GM21786 (cell line): ENCODE data around the gene HCAR1.
"Not testable (repeated sequence)": the region's sequence is repeated elsewhere in the genome, so short reads cannot be mapped to it uniquely, and the experiment has no call there.

Source experiments
- ATAC-seq: cut with Tn5 transposase; IDR thresholded peaks from one replicate; pipeline ENCODE4 v1.9.1; 2021; ENCODE audit not compliant: unreplicated experiment

Gene HCAR1

DNA sequence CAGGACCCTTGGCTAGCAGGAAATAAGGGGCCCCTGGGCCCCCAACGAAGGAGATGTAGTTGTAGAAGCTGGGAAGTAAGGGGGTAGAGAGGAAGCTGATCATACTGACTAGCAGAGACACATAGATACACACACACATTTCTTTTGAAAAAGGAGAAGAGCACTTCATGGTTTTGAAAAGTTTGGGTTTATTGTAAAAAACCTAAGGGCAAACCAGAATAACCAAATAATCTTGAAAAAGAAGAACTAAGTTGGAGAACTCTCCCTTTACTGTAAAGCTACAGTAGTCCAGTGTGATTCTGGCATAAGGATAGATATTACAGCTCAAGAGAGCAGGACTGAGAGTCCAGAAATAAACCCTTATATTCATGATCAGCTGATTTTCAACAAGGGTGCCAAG, 8.3 kb downstream of the HCAR1 start:
- no peak for ATAC-seq

DNA sequence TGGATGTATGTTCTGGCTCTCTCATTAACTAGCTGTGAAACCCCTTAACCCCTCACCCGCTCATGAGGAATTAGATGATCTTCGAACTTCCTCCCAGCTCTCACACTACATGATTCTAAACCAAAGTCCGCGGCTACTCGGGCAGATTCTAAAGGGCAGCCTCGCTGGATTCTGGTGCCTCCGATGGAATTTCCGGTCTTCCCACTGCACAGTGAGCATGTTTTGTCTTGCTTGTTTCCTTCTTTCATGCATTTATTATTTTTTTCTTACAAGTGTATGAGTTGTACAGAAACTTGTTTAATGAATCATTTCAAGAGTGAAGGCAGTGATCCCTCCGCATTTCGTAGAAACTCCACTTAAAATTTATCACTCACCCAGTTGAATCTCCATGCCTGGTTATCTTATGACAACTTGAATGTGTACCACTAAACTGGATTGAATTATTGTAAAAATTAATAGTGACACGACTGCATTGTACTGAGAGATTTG, 9.5 kb downstream of the HCAR1 start:
- ATAC-seq = no peak

DNA sequence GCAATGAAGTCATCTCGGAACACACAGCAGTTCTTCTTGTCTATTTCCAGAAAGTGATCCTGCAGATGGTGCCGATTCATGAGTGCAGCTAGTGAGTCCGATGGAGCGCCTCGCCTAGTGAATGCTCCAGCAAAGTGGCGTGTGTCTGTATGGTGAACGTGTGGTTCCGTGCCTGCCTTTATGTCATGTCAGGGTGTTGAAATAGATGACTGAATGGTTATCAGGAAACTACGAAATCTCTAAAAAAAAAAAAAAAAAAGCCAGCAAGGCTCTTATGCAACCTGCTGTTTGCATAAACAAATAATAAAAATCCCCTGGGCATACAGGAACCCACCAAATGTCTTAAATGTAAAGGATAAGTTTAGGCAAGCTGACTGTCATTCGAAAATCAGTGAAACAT, 14.0 kb downstream of the HCAR1 start, which contains the start of gene HCAR3:
Gene HCAR3, minus strand, starts transcription at position 154 of the 400 bp plus-strand sequence. Its CDS starts 74 bp downstream, at position 80.
- ATAC-seq = not testable (repeated sequence)

DNA sequence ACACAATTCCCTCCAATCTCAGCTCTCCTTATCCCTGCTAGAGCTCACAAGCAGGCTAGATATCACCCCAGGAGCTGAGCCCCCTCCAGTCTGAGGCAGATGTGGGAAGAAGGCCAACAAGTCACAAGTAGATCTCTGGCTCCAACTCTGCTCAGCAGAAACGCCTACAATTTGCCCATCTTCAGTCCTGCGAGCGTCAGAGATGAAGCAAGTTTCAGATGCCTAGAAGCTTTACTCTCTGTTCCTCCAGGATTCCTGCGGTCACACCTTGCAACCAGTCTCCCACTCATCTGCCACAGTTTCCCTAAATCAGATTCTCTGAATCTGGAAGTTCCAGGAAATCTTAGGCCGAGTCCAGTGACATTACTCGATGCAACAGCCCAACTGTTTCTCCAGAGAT, 15.4 kb downstream of the HCAR1 start:
- ATAC-seq = not testable (repeated sequence)

DNA sequence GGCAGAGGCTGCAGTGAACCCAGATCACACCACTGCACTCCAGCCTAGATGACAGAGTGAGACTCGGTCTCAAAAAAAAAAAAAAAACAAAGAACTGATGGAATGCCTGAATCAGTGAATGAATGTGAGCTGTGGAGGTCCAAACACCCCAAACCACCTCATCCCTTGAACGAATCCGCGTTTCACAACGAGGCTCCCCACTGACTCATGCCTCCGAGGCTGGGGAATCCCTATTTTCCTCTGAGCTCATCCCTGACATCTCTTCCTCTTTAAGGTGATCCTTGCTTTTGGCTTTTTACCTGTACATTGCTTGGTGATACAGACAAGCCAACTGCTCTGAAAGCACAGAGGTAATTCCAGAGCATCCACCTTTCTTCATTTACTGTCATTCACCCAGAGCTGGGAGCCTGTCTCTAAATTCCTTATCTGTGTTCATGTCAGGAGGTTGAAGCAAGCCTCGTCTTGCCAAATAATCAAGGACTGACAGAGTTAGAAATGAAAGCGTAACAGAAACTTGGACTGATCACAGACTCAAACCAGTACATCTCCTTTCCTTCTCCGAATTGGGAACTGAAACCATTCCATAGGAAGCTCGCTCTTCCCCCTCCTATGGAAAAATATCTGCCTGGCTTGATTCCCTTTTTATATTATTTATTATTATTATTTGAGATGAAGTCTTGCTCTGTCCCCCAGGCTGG, 17.0 kb downstream of the HCAR1 start:
- not testable (repeated sequence) for ATAC-seq

DNA sequence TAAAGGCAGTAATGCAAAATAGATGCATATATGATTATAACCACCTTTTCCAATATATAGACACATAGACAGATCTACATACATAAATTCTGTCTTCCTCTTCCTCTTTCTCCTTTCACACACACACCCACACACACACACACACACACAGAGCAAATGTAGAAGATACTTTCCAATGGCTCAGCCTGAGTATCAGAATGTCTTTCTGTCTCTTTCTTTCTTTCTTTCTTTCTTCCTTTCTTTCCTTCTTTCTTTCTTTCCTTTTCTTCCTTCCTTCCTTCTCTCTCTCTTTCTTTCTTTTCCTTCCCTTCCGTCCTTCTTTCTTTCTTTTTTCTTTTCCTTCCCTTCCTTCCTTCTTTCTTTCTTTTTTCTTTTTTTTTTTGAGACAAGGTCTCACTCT, 19.4 kb downstream of the HCAR1 start:
- ATAC-seq = not testable (repeated sequence)

DNA sequence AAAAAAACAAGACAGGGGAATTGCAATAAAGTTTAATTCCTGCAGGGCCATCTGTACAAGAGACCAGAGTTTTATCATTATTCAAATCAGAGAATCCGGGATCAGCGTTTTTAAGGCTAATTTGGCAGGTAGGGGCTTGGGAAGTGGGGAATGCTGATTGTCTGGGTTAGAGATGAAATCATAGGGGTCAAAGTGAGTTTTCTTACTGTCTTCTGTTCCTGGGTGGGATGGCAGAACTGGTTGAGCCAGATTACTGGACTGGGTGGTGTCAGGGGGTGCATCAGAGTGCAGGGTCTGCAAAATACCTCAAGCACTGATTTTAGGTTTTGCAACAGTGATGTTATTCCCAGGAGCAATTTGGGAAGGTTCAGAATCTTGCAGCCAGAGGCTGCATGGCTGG, 20.3 kb downstream of the HCAR1 start:
- not testable (repeated sequence) for ATAC-seq

DNA sequence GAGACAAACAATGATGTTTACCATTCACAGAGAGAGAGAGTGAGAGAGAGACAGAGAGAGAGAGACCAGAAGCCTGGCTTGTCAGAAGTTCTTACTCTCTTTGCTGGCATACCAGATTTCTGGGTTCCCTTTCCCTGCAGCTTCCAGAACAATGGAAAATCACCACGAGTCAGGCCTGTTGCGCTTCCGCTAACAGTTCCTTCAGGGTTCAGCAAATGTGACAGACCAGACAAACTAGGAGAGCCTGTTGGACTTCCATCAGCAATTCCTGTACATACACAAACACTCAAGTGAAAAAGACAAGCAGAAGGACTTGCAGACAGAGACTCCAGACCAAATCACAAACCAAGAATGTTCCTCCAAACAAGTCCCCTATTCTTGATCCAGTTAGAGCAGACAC, 21.4 kb downstream of the HCAR1 start:
- ATAC-seq = not testable (repeated sequence)

DNA sequence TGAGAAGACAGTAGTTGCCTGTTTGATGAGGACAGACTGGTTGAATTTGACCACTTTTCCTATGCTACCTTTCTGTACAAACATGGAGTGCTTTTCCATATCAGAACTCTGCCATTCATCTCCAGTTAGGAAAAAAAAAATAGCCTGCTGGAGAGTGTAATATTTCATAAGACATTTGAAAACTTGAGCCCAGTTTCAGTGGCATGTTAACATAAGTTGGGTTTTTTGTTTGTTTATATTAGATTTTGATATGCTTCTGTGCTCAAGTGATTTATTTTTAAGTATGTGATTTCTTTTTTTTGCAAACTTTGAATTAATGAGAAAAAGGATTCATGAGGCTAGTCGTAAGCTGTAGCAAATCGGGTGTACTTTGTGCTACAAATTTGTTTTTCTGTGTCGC, 26.8 kb downstream of the HCAR1 start:
- not testable (repeated sequence) for ATAC-seq

DNA sequence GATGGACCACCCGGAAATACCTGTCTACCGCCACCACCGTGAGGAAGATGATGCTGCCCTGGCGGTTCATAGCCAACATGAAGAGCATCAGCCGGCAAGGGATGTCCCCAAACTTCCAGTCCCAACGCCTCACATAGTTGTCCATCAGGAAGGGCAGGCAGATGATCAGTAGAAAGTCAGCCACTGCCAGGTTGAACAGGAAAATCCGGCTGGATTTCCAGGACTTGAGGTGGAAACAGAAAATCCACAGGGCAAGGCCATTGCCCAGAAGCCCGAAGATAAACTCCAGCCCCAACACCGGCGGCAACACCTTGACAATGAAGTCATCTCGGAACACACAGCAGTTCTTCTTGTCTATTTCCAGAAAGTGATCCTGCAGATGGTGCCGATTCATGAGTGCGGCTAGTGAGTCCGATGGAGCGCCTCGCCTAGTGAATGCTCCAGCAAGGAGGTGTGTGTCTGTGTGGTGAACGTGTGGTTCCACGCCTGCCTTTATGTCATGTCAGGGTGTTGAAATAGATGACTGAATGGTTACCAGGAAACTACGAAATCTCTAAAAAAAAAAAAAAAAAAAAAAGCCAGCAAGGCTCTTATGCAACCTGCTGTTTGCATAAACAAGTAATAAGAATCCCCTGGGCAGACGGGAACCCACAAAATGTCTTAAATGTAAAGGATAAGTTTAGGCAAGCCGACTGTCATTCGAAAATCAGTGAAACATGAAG, 27.6 kb downstream of the HCAR1 start, which contains the start of gene HCAR2:
Gene HCAR2, minus strand, starts transcription at position 468 of the 722 bp plus-strand sequence. Its CDS starts 74 bp downstream, at position 394.
- ATAC-seq = not testable (repeated sequence)

DNA sequence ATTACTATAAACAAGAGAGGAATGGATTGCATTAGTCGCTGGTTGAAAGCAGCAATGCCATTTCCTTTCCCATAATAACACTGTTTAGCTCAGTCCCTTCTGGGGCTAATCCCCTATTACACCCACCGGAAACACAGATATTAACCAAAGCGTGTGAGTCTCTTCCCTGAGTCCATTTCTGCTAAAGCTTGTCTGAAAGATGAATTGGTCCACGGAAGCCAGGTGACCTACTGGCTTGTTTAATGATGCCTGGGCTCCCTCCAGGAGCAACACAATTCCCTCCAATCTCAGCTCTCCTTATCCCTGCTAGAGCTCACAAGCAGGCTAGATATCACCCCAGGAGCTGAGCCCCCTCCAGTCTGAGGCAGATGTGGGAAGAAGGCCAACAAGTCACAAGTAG, 29.2 kb downstream of the HCAR1 start:
- not testable (repeated sequence) for ATAC-seq

DNA sequence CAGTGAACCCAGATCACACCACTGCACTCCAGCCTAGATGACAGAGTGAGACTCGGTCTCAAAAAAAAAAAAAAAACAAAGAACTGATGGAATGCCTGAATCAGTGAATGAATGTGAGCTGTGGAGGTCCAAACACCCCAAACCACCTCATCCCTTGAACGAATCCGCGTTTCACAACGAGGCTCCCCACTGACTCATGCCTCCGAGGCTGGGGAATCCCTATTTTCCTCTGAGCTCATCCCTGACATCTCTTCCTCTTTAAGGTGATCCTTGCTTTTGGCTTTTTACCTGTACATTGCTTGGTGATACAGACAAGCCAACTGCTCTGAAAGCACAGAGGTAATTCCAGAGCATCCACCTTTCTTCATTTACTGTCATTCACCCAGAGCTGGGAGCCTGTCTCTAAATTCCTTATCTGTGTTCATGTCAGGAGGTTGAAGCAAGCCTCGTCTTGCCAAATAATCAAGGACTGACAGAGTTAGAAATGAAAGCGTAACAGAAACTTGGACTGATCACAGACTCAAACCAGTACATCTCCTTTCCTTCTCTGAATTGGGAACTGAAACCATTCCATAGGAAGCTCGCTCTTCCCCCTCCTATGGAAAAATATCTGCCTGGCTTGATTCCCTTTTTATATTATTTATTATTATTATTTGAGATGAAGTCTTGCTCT, 30.5 kb downstream of the HCAR1 start:
- ATAC-seq = not testable (repeated sequence)

DNA sequence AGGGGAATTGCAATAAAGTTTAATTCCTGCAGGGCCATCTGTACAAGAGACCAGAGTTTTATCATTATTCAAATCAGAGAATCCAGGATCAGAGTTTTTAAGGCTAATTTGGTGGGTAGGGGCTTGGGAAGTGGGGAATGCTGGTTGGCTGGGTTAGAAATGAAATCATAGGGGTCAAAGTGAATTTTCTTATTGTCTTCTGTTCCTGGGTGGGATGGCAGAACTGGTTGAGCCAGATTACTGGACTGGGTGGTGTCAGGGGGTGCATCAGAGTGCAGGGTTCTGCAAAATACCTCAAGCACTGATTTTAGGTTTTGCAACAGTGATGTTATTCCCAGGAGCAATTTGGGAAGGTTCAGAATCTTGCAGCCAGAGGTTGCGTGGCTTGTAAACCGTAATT, 33.7 kb downstream of the HCAR1 start:
- not testable (repeated sequence) for ATAC-seq

DNA sequence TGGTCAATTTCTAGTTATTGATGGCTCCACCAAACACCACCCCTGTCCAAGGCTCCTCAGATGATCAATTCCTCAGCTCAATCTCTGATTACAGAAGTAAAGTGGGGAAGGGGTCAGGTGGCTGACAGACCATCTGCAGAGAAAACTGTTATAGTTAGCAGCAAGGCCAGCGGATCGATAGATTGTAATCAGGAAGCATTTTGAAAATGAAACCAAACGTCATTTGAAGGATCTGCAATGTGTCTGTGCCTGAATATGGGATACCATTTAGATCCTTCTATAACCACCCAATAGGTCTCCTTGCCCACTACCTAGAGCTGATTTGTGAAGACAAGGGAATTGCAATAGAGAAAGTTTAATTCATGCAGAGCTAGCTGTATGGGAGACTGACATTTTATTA, 39.1 kb downstream of the HCAR1 start:
- ATAC-seq = no peak

DNA sequence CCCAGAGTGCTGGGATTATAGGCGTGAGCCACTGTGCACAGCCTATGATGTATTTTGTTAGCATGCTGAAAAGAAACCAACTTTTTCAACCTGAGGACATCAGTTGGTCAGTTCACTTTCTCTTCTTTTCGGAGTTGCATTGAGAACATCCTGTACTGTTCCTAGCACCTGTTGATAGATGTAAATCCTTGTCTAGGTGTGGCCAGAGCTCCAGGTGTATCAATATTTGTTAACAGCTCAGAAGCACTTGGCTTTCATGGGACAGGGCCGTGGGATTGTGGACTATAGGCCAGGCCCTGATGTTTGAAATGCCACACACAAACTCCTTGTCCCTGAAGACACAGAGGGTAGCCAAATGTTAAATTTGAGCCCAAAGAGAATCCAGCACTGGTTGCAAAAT, 42.4 kb downstream of the HCAR1 start:
- no peak for ATAC-seq

DNA sequence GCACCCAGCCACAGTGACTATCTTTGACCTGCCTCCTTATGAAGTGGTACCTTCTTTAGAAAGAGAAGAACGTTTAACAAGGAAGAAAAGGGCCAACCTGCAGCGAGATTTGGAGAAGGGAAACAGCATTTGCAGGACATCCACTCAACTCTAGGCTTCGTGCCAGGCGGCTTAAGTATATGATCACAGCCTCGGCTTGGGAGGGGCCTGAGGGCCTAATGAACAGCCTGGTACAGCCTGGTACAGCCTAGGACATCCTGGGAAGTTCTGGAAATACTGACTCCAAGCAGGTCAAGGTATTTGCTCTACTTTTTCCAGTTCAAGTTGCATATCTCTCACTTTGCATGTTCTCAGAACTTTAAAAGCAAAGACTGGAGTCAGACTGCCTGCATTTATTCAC, 43.6 kb downstream of the HCAR1 start:
- ATAC-seq = no peak

DNA sequence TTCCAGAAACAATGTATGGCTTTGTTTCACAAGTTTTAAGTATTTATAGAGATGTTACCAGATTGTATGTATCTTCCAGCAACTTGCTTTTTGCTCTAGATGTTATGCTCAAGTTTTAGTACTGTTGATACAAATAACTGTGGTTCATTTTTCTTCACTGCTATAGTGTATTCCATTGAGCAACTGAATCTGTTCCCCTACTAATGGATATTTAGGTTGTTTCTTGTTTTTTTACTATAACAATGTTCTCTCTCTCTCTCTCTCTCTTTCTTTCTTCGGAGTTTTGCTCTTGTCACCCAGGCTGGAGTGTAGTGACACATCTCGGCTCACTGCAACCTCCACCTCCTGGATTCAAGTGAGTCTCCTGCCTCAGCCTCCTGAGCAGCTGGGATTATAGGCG, 44.1 kb downstream of the HCAR1 start:
- ATAC-seq = no peak

DNA sequence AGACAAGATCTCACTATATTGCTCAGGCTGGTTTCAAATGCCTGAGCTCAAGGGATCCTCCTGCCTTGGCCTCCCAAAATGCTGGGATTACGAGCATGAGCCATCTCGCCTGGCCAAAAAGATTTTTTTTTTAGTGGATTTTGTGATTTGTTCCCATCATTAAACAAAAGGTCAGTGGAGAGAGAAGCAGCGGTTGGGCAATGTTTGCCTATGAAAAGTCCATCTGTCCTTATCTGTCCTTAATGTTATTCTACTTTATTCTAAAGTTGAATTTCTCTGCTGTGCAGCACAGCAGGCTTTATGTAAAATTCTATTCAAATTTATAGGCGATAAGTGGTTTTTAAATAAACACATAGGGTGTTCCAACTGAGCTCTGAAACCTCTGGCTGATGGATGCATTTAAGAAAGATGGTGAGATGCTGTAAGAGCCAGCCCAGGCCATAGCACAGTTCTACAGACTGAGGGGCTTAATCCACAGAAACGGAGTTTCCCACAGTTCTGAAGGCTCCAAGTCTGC, 46.3 kb downstream of the HCAR1 start:
- ATAC-seq = no peak

DNA sequence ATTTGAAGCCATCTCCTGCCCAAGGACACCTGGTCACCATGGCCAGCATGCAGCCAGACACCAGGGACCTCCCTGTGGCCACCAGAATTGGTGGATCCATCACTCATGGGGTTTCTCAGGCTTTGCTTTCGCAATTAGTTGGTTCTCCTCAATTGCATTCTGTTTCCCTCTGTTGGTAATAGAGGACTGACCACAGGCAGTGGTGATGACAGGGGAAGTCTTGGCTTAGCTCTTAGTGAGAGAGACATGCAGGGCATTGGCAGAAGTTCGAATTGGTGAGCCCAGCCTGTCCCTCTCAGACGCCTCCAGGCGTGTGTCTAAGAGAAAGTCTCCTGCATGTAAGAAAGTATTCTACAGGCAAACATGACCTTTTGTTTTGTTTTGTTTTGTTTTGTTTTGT, 48.8 kb downstream of the HCAR1 start:
- ATAC-seq = no peak

DNA sequence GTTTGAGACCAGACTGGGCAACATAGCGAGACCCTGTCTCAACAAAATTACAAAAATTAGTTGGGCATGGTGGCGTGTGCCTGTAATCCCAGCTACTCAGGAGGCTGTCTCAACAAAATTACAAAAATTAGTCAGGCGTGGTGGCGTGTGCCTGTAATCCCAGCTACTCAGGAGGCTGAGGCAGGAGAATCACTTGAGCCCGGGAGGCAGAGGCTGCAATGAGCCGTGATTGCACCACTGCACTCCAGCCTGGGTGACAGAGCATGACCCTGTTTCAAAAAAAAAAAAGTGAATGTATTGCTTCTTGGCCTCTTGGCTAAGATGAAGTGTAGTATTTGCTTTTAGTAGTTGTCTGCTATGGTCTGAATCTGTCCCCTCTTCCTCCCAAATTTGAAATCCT, 49.7 kb downstream of the HCAR1 start:
- ATAC-seq = not testable (repeated sequence)

DNA sequence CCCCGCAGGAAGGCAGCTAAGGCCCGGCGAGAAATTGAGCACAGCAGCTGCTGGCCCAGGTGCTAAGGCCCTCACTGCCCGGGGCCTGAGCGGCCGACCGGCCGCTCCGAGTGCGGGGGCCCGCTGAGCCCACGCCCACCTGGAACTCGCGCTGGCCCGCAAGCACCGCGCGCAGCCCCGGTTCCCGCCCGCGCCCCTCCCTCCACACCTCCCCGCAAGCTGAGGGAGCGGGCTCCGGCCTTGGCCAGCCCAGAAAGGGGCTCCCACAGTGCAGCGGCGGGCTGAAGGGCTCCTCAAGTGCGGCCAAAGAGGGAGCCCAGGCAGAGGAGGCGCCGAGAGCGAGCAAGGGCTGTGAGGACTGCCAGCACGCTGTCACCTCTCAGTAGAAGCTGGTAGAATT, 53.9 kb downstream of the HCAR1 start:
- not testable (repeated sequence) for ATAC-seq
